Measurements from ENCODE around the gene MRTFA.

MRTFA gene

GRCh38 chr22:40606306-40606705 lies 30.2 kb downstream of the MRTFA start:
- Histone ChIP-seq H3K27me3 (ENCODE audit: low read length) (no peaks in the 10 kb centered on the region), H3K79me2 (ENCODE audit: insufficient read depth, low read length) (peaks cover 100% of the 10 kb centered on the region), H3K27ac (ENCODE audit: low read depth, low read length) (no peak overlapping the region; the same call in 1 of the 2 replicates), H4K20me1 (ENCODE audit: low read depth, low read length) (0 out of 2 replicates have a peak, but pooled peaks cover 10% of the 10 kb centered on the region), H2AFZ (ENCODE audit: low read depth, low read length, severe bottlenecking) (no peak overlapping the region), H3F3A (ENCODE audit: insufficient read depth) (peaks cover 5% of the 10 kb centered on the region), H3K4me3 (ENCODE audit: insufficient read depth, low read length, poor library complexity, severe bottlenecking) (no peak overlapping the region), H3K9me2 (replicated peaks; ENCODE audit: insufficient read depth, low read length) (no peaks in the 10 kb centered on the region), H3K9me3 (ENCODE audit: insufficient read depth, low read length) (no peaks in the 10 kb centered on the region), H3K9ac (ENCODE audit: low read length) (no peak overlapping the region), H3K36me3 (ENCODE audit: low read length) (no peaks in the 10 kb centered on the region), H3K4me2 (ENCODE audit: low read depth, low read length, poor library complexity, severe bottlenecking) (no peak overlapping the region)
- TF ChIP-seq CTCF (IDR thresholded peaks at IDR 0.05; ENCODE audit: insufficient read depth, low read length, poor library complexity, severe bottlenecking): no peak
- TF ChIP-seq EZH2phosphoT487 (conservative IDR thresholded peaks at IDR 0.05; ENCODE audit: low read length): no peak

GRCh38 chr22:40605761-40606160 lies 30.8 kb downstream of the MRTFA start:
- Histone ChIP-seq H4K20me1 (ENCODE audit: low read depth, low read length) (0 out of 2 replicates have a peak, but pooled peaks cover 10% of the 10 kb centered on the region), H3K9me2 (replicated peaks; ENCODE audit: insufficient read depth, low read length) (no peaks in the 10 kb centered on the region), H3K79me2 (ENCODE audit: insufficient read depth, low read length) (peaks cover 100% of the 10 kb centered on the region), H3K36me3 (ENCODE audit: low read length) (no peaks in the 10 kb centered on the region), H2AFZ (ENCODE audit: low read depth, low read length, severe bottlenecking) (no peak overlapping the region), H3K27me3 (ENCODE audit: low read length) (no peaks in the 10 kb centered on the region), H3K4me2 (ENCODE audit: low read depth, low read length, poor library complexity, severe bottlenecking) (no peak overlapping the region), H3K27ac (ENCODE audit: low read depth, low read length) (no peak overlapping the region), H3K4me3 (ENCODE audit: insufficient read depth, low read length, poor library complexity, severe bottlenecking) (no peak overlapping the region), H3F3A (ENCODE audit: insufficient read depth) (peaks cover 5% of the 10 kb centered on the region), H3K9ac (ENCODE audit: low read length) (no peak overlapping the region), H3K9me3 (ENCODE audit: insufficient read depth, low read length) (no peaks in the 10 kb centered on the region)
- TF ChIP-seq CTCF (IDR thresholded peaks at IDR 0.05; ENCODE audit: insufficient read depth, low read length, poor library complexity, severe bottlenecking): no peak
- no peak for TF ChIP-seq EZH2phosphoT487 (conservative IDR thresholded peaks at IDR 0.05; ENCODE audit: low read length)

GRCh38 chr22:40603088-40603605 lies 33.4 kb downstream of the MRTFA start:
- H3K9me2 ChIP-seq (replicated peaks; ENCODE audit: insufficient read depth, low read length): no peaks in the 10 kb centered on the region
- TF ChIP-seq CTCF (IDR thresholded peaks at IDR 0.05; ENCODE audit: insufficient read depth, low read length, poor library complexity, severe bottlenecking) (no peak), EZH2phosphoT487 (conservative IDR thresholded peaks at IDR 0.05; ENCODE audit: low read length) (no peak)
- 0 out of 2 replicates have a peak, but pooled peaks cover 5% of the 10 kb centered on the region for H4K20me1 ChIP-seq (ENCODE audit: low read depth, low read length)
- H3K9me3 ChIP-seq (ENCODE audit: insufficient read depth, low read length): no peaks in the 10 kb centered on the region
- peaks cover 100% of the 10 kb centered on the region for H3K79me2 ChIP-seq (ENCODE audit: insufficient read depth, low read length)
- peaks cover 5% of the 10 kb centered on the region for H3F3A ChIP-seq (ENCODE audit: insufficient read depth)
- no peak overlapping the region for H3K4me2 ChIP-seq (ENCODE audit: low read depth, low read length, poor library complexity, severe bottlenecking)
- H2AFZ ChIP-seq (ENCODE audit: low read depth, low read length, severe bottlenecking): no peak overlapping the region
- H3K36me3 ChIP-seq (ENCODE audit: low read length): no peaks in the 10 kb centered on the region
- H3K4me3 ChIP-seq (ENCODE audit: insufficient read depth, low read length, poor library complexity, severe bottlenecking): no peak overlapping the region
- H3K9ac ChIP-seq (ENCODE audit: low read length): no peak overlapping the region
- no peaks in the 10 kb centered on the region for H3K27me3 ChIP-seq (ENCODE audit: low read length)
- 0 out of 2 replicates have a peak overlapping the region, but pooled peaks have one; percentile 14 for H3K27ac ChIP-seq (ENCODE audit: low read depth, low read length)

Data from SU-DHL-6 (cell line).